H1 (cell line): ENCODE results near the gene VTI1B. TPM values are rescaled to one million over a fixed set of nuclear protein-coding genes. Genes with fewer than 3 reads are reported as not detected.

Experiments
- E2F6 ChIP-seq: IDR thresholded peaks from 2 replicates; pipeline ENCODE4 v1.6.1; 2012; ENCODE audit warnings: inconsistent platforms
- KDM5A ChIP-seq: fragments of 200-600 bp; IDR thresholded peaks from 2 replicates; pipeline ENCODE4 v1.7.1; 2012; ENCODE audit warnings: mild to moderate bottlenecking, low read length, inconsistent platforms, mixed read lengths
- SIRT6 ChIP-seq: IDR thresholded peaks from one replicate; pipeline ENCODE4 v1.7.1; 2012; ENCODE audit warnings: low read length, inconsistent platforms
- polyA plus RNA-seq, 7 experiments: library from polyadenylated mRNA; depleted of rRNA in 3 of 7; stranded (reverse) in 5 of 7; unstranded in 2 of 7; fragments of >200 nt in 5 of 7; fragments of 200-250 nt in 2 of 7; gene quantifications; 1 replicate in 5 of 7; 2 replicates in 1 of 7; 4 replicates in 1 of 7; pipeline versions ENCODE4 v1.2.1 to v1.2.3, GENCODE V29; 2011 to 2013; ENCODE audit warnings: missing spikeins in 2 of 7, mixed read lengths in 2 of 7
- total RNA-seq: library from RNA; stranded (reverse); fragmentation: NEBNext Ultra II Directional; extraction: Animal tissue kit (Norgen Biotek cat#: 25700); gene quantifications from 2 replicates; pipeline ENCODE4 v1.2.1, GENCODE V29; 2021

Gene VTI1B
- total and polyA plus RNA-seq, 2 of the 8 experiments (the other 6 are each of a cell fraction or from before 2014, with no cell fraction given), result 28.1 to 98.7 TPM

- TF ChIP-seq KDM5A, result no peak
- TF ChIP-seq SIRT6, result no peak
- TF ChIP-seq E2F6, result no peak
- TF ChIP-seq, all 59 proteins: peak for 0
These were observed 8.6 kb downstream of the VTI1B start (continued) for GRCh38 chr14:67665868-67666267.
